GM19193 (cell line): ENCODE data around the gene SHH.

Experiments
- POLR2A ChIP-seq: IDR thresholded peaks from 4 replicates; pipeline ENCODE4 v1.6.1; 2011; ENCODE audit not compliant: insufficient read depth, insufficient read length; ENCODE audit errors: extremely low read depth

SHH gene

GRCh38 chr7:155834486-155835048 lies 22.3 kb upstream of the SHH start:
- no peak for TF ChIP-seq POLR2A

DNA sequence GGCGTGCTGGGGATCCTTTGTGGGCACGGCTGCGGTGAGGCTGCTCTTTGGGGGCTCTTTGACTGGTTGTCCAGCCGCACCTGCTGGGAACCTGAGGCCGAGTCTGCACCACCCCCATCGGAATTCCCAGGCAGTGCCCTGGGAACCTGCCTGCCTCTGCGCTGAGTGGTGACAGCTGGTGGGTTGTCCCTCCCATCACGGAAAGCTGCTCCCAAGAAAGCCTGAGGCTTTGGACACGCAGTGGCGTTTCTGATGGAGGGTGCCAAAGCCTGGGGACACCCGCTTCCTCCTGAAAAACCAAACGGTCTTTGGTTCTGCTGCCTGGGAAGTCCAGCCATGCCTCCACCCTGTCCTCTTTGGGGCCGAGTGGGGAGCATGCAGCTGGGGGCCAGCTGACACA lies 21.4 kb upstream of the SHH start:
- TF ChIP-seq POLR2A: no peak

- TF ChIP-seq POLR2A: no peak
These were observed 20.3 kb upstream of the SHH start for GRCh38 chr7:155832581-155832981.

DNA sequence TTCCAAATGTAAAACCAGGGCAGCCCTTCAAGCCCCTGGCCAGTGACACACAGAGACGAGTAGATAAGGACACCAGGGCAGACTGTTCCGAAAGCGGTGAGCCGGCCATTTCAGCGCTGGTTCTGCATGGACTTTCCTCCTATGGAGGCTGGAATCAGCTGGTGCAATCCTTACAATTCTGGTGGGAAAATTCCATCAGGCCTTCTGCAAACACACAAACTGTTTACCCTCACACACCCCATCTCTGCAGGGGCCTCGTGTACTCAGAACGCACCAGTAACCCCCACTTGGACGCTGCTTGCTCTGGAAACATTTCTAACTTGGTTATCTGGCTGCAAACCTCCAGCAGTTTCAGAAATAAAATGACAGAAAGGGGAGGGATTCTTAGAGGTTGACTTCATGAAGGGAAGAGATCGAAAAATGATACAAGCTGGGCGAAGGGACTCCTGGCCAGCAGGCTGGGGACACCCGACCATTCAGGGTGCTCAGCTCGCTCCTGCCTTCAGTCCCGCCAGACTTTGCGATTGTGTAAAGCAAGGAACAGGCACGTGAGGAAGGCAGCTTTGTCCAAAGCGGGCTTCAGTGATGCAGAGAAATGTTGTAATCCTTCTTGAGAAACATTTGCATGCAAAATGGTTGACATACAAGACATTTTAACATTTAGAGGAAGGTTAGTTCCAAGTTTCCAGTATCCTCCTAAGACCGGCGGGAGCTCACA lies 19.7 kb upstream of the SHH start:
- TF ChIP-seq POLR2A: no peak

DNA sequence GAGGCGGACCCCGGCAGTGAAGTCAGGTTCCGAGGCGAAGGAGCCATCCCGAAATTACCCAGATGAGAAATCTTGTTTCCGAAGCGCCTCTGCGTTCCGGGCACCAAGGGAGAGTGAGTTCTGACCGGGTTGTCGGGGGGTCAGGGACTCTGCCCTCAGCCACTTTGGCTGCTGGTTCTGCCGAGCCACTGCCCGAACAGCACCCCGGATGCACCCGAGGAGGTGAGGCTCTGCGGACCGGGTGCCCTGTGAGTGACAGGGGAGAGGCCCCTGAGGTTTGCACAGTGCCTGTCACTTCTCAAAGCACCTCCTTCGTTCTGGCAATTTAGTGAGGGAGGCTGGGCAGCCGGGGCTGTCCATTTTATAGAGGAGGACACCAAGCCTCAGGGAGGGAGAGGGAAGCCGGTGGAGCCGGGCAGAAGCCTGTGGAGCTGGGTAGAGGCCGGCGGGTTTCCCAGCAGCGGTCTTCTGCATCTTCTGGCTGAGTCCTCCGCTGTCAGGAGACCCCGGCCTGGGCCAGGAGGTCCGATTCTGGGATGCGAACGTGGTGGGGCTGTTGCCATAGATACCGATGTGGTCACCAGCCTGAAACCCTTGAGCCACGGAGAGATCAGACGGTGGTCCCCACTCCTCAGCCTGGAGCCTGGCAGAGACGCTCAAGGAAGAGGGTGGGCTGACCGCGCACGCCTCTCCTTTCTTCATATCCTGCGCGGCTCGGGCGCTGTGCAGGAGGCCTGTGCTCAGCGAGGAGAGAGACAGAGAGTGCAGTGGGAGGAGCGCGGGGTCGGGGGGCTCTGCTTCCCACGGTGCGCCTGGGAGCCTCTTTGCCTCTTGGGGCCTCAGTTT lies 18.9 kb upstream of the SHH start:
- TF ChIP-seq POLR2A: no peak

GRCh38 chr7:155829796-155830470 lies 17.7 kb upstream of the SHH start:
- no peak for TF ChIP-seq POLR2A

DNA sequence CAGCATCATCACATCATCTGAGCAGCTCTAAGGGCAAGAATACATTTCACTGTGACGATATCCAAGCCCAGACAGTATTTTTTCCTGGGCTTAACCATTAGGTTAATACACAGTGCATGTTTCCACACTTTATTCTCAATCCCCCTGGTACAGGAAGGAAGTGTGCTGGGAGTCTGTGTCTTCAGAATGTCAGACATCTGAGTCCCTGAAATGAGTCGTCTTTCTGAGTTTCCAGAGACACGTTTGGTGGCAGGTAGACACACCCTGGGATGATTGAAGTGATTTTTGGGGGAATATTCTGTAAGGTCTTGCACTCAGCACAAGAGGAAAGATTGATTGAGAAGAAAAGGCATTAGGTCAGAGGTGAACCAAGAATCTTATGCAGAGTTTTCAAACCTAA lies 13.1 kb upstream of the SHH start:
- TF ChIP-seq POLR2A: no peak

- TF ChIP-seq POLR2A: no peak
These were observed 12.1 kb upstream of the SHH start for GRCh38 chr7:155824227-155824886.

DNA sequence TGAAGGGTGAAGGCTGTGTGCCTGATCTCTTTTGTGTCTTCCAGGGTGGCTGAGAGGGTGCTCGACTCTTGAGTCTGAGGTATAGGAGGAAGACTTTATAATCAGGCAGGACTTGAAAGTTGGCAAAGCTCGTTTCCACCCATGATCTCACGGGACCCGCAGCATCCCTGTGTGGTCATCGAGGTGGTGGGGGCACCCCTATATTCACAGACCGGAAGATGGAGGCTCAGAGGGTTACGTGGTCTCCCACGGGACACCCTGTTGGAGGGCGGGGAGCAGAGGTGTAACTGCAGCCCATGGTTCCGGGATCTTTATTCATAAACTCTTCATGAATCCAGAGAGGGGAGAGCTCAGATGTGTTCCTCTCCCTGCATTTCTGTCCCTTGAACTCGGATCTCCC lies 9.6 kb upstream of the SHH start:
- TF ChIP-seq POLR2A: no peak

- no peak for TF ChIP-seq POLR2A
These were observed 8.5 kb upstream of the SHH start for GRCh38 chr7:155820788-155821187.

DNA sequence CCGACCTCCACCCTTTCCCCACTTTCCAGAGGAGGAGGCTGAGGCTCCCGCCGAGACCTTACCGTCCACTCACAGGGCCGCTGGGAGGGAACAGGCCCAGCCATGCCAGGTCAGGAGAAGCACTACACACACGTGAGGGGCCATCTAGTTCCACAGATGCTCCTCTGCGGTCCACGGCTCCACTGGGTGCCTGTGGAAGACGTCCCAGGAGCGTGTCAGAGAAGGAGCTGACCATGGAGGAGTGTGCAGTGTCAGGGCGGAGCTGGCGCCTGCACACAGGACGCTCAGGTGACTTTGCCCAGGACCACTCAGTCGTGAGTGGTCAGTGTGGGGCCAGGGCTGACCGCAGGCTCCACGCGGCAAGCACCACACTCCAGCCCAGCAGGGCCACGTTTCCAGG lies 8.0 kb upstream of the SHH start:
- TF ChIP-seq POLR2A: no peak

DNA sequence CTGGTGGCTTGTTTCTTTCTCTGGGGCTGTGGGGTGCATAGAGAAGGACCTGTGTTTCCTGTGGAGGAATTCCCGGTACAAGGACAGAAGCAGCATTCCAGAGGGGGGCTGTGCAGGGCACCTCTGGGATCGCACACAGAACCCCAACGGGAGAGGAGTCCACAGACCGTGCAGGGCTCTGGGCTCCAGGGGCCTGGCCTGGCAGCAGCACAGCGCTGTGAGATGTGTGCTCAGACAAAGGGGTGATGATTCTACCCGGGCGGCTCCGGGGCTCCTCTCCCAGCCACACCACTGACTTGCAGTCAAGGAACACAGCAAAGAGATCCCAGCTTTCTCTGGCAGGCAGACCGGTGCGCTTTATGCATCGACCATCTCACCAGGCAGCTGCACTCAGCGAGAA lies 6.9 kb upstream of the SHH start:
- no peak for TF ChIP-seq POLR2A

DNA sequence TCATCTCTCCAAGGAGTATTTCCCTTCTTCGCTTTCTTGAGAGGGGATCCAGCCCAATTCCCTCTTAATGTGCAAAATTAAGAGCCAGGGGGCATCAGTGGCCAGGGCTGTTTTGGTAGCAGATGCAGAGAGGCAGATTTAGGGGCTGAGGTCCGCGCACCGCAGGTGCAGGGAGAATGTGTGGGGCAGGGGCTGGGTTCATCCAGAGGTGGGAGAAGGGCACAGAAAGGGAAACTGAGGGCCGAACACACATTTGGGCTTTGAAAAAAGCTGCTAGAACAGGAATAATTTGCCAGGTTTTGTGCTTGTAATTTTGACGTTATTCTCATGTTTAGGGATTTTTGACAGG lies 6.5 kb upstream of the SHH start:
- TF ChIP-seq POLR2A: no peak

DNA sequence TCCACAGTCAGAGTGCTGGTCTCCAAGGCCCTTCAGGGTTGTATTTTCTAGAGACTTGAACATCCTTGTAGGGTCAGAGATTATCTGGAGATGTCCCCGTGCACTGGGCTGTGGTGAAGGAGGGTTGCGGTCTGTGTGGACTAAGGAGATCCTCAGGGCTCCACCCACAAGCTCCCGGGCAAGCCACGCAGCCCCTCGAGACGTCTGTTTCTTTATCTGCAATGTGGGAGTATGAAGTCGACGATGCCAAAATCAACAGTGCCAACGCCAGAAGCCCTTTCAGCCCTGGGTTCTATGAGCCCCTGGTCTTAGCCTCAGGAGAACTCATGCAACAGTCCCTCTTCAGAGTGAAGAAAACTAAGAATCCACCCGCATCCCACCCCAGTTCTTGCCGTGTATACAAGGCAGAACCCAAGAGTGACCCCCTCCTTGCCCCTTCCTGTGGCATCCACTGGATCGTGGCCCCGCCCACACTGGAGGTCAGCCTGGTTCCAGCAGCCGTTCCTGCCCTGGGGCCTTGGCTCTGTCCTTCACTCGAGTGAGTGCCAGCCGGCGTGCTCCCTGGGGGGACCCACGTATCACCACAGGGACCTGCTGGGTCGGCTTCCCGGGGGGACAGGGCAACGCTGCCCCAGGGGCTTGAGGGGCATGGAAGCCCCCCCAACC lies 6.0 kb upstream of the SHH start:
- no peak for TF ChIP-seq POLR2A

- no peak for TF ChIP-seq POLR2A
These were observed 4.7 kb upstream of the SHH start for GRCh38 chr7:155816996-155817395.

DNA sequence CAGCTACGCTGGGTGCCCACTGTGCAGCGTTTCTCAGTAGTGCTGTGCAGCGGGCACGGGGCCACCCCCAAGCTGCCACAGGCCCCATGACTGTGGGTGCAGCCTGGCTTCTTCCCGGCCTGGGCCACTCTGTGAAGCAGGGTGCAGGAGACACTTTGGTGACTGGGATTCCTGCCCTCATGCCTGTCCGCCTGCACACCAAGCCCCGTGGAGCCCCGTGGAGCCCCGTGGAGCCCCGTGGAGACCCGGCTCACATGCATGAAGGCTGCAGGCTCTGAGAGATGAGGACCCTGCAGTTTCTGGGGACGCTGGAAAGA lies 3.9 kb upstream of the SHH start:
- no peak for TF ChIP-seq POLR2A
